GM23338 (cell line): ENCODE measurements around the gene RPH3AL. TPM values are rescaled to one million over a fixed set of nuclear protein-coding genes. Genes with fewer than 3 reads are reported as not detected.

Experiments
- ATAC-seq: fragments of 200-7000 bp; cut with Tn5 transposase; 3 replicates; pipeline ENCODE4 v1.9.1; 2020
- DNase-seq: peaks from one replicate; pipeline ENCODE4 v3.0.0-alpha.2; 2015; ENCODE audit warnings: low spot score
- H2AFZ ChIP-seq: fragments of 200-600 bp; sonication (generic); 2 replicates; pipeline ENCODE4 v1.8.0; 2016; ENCODE audit warnings: antibody characterized with exemption, mild to moderate bottlenecking, moderate library complexity
- H3F3A ChIP-seq: fragments of 200-600 bp; sonication (generic); replicated peaks from 2 replicates; pipeline ENCODE4 v1.8.0; 2017; ENCODE audit warnings: antibody characterized with exemption, mixed run types, low read depth
- H3K27ac ChIP-seq: fragments of 200-600 bp; sonication (generic); 2 replicates; pipeline ENCODE4 v1.6.1; 2016; ENCODE audit warnings: low read depth
- H3K27me3 ChIP-seq: fragments of 200-600 bp; sonication (generic); 2 replicates; pipeline ENCODE4 v1.8.0; 2016; ENCODE audit warnings: mild to moderate bottlenecking, mixed run types, moderate library complexity; ENCODE audit not compliant: insufficient read depth
- H3K36me3 ChIP-seq: fragments of 200-600 bp; sonication (generic); 2 replicates; pipeline ENCODE4 v1.8.0; 2016; ENCODE audit warnings: mild to moderate bottlenecking; ENCODE audit not compliant: insufficient read depth
- H3K4me1 ChIP-seq: fragments of 200-600 bp; sonication (generic); 2 replicates; pipeline ENCODE4 v1.8.0; 2016; ENCODE audit warnings: mild to moderate bottlenecking, moderate library complexity; ENCODE audit not compliant: insufficient read depth
- H3K4me2 ChIP-seq: fragments of 200-600 bp; sonication (generic); 2 replicates; pipeline ENCODE4 v1.7.1; 2017; ENCODE audit warnings: mixed run types
- H3K4me3 ChIP-seq: fragments of 200-600 bp; sonication (generic); 2 replicates; pipeline ENCODE4 v1.6.1; 2016; ENCODE audit warnings: mixed run types
- H3K79me2 ChIP-seq: fragments of 200-600 bp; sonication (generic); replicated peaks from 2 replicates; pipeline ENCODE4 v1.8.0; 2017; ENCODE audit warnings: mild to moderate bottlenecking; ENCODE audit not compliant: insufficient read depth
- H3K9me2 ChIP-seq: fragments of 200-600 bp; sonication (generic); 2 replicates; pipeline ENCODE4 v1.8.0; 2017; ENCODE audit not compliant: insufficient read depth
- H4K20me1 ChIP-seq: fragments of 200-600 bp; sonication (generic); replicated peaks from 2 replicates; pipeline ENCODE4 v1.8.0; 2017; ENCODE audit warnings: mild to moderate bottlenecking; ENCODE audit not compliant: insufficient read depth
- H3K27ac Mint-ChIP-seq: 2 replicates; pipeline ENCODE4 v1.8.0; 2020; ENCODE audit warnings: inconsistent platforms, mild to moderate bottlenecking, moderate library complexity, mixed read lengths
- H3K27me3 Mint-ChIP-seq: 3 replicates; pipeline ENCODE4 v1.8.0; 2022; ENCODE audit warnings: low read depth, mild to moderate bottlenecking, moderate library complexity, mixed read lengths, inconsistent platforms; ENCODE audit not compliant: insufficient read depth, poor library complexity
- H3K36me3 Mint-ChIP-seq: 3 replicates; pipeline ENCODE4 v1.8.0; 2021; ENCODE audit warnings: low read depth, mild to moderate bottlenecking, inconsistent platforms, moderate library complexity, mixed read lengths
- H3K4me1 Mint-ChIP-seq: 3 replicates; pipeline ENCODE4 v1.8.0; 2020; ENCODE audit warnings: mild to moderate bottlenecking, inconsistent platforms, mixed read lengths
- H3K4me3 Mint-ChIP-seq: 3 replicates; pipeline ENCODE4 v1.8.0; 2021; ENCODE audit warnings: moderate library complexity, mild to moderate bottlenecking, inconsistent platforms, mixed read lengths
- H3K9me3 Mint-ChIP-seq: 3 replicates; pipeline ENCODE4 v1.8.0; 2020; ENCODE audit warnings: moderate library complexity, mild to moderate bottlenecking, inconsistent platforms, mixed read lengths
- CREB1 ChIP-seq: fragments of 250-450 bp; sonication (Bioruptor Pico); IDR thresholded peaks from 2 replicates; pipeline ENCODE4 v1.5.0; 2020; ENCODE audit warnings: low read depth, mild to moderate bottlenecking, moderate library complexity
- EZH2 ChIP-seq: fragments of 200-600 bp; sonication (generic); IDR thresholded peaks from one replicate; pipeline ENCODE4 v1.8.0; 2017; ENCODE audit warnings: antibody characterized with exemption, mild to moderate bottlenecking, low read depth; ENCODE audit not compliant: unreplicated experiment
- EZH2phosphoT487 ChIP-seq: fragments of 200-600 bp; sonication (generic); IDR thresholded peaks from one replicate; pipeline ENCODE4 v1.8.1; 2018; ENCODE audit warnings: antibody characterized with exemption; ENCODE audit not compliant: unreplicated experiment
- POLR2AphosphoS5 ChIP-seq: IDR thresholded peaks from 2 replicates; pipeline ENCODE4 v1.6.1; 2016; ENCODE audit warnings: antibody characterized with exemption, low read depth
- STAT1 ChIP-seq: IDR thresholded peaks from one replicate; pipeline ENCODE4 v1.6.1; 2016; ENCODE audit warnings: antibody characterized with exemption; ENCODE audit not compliant: unreplicated experiment
- ZNF114 ChIP-seq: fragments of 250-450 bp; sonication (Bioruptor Pico); IDR thresholded peaks from 2 replicates; pipeline ENCODE4 v1.5.0; 2020; ENCODE audit warnings: mild to moderate bottlenecking, moderate library complexity
- ZNF331 ChIP-seq: fragments of 250-450 bp; sonication (Bioruptor Pico); IDR thresholded peaks from 2 replicates; pipeline ENCODE4 v1.5.0; 2020; ENCODE audit warnings: low read depth, mild to moderate bottlenecking, moderate library complexity
- polyA plus RNA-seq: library from polyadenylated mRNA; unstranded; fragments of >200 nt; fragmentation: Nextera tagmentation; extraction: Ambion mirVana; gene quantifications from 2 replicates; pipeline ENCODE4 v1.2.1, GENCODE V29; 2016
- total RNA-seq: library from RNA; depleted of rRNA; stranded (reverse); fragments of >200 nt; shearing (Covaris generic); gene quantifications from 2 replicates; pipeline ENCODE4 v1.2.3, GENCODE V29; 2014
- TF ChIP-seq, protein P1 (sequence below): fragments of 250-450 bp; sonication (Bioruptor Pico); IDR thresholded peaks from 2 replicates; pipeline ENCODE4 v1.5.0; 2020; ENCODE audit warnings: mild to moderate bottlenecking, moderate library complexity
- TF ChIP-seq, protein P2 (sequence below): IDR thresholded peaks from 2 replicates; pipeline ENCODE4 v1.6.1; 2016; ENCODE audit warnings: antibody characterized with exemption
- TF ChIP-seq, protein P3 (sequence below): IDR thresholded peaks from one replicate; pipeline ENCODE4 v1.6.1; 2018; ENCODE audit warnings: antibody characterized with exemption; ENCODE audit not compliant: unreplicated experiment
- TF ChIP-seq, protein P4 (sequence below), 2 experiments: fragments of 200-600 bp in 1 of 2; sonication (generic) in 1 of 2; conservative IDR thresholded peaks; 2 replicates each; pipeline versions ENCODE4 v1.5.1 to v1.6.1; 2016 to 2017; ENCODE audit warnings: antibody characterized with exemption in 2 of 2, low read depth in 2 of 2, mild to moderate bottlenecking in 2 of 2, moderate library complexity in 1 of 2

Gene RPH3AL
- total and polyA plus RNA-seq, 2 experiments from 2014 or later: 2.7 to 6.3 TPM

DNA sequence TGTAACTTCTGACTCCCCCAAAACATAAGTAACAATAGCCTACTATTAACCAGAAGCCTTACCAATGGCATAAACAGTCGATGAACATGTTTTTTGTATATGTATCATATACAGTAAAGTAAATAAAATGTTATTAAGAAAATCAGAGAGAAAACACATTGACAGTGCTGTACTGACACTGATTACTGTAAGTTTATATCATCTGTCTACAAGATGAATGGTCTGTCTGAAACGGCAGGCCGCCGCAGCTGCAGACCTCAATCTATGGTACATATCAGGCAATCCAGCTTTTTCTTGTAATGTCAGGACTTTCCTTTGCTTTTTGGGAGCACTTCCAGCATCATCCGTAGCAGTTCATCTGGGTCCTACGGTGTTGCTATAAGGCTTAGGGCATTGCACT lies 44.2 kb upstream of the RPH3AL start (continued):
- TF ChIP-seq, protein P1, sequence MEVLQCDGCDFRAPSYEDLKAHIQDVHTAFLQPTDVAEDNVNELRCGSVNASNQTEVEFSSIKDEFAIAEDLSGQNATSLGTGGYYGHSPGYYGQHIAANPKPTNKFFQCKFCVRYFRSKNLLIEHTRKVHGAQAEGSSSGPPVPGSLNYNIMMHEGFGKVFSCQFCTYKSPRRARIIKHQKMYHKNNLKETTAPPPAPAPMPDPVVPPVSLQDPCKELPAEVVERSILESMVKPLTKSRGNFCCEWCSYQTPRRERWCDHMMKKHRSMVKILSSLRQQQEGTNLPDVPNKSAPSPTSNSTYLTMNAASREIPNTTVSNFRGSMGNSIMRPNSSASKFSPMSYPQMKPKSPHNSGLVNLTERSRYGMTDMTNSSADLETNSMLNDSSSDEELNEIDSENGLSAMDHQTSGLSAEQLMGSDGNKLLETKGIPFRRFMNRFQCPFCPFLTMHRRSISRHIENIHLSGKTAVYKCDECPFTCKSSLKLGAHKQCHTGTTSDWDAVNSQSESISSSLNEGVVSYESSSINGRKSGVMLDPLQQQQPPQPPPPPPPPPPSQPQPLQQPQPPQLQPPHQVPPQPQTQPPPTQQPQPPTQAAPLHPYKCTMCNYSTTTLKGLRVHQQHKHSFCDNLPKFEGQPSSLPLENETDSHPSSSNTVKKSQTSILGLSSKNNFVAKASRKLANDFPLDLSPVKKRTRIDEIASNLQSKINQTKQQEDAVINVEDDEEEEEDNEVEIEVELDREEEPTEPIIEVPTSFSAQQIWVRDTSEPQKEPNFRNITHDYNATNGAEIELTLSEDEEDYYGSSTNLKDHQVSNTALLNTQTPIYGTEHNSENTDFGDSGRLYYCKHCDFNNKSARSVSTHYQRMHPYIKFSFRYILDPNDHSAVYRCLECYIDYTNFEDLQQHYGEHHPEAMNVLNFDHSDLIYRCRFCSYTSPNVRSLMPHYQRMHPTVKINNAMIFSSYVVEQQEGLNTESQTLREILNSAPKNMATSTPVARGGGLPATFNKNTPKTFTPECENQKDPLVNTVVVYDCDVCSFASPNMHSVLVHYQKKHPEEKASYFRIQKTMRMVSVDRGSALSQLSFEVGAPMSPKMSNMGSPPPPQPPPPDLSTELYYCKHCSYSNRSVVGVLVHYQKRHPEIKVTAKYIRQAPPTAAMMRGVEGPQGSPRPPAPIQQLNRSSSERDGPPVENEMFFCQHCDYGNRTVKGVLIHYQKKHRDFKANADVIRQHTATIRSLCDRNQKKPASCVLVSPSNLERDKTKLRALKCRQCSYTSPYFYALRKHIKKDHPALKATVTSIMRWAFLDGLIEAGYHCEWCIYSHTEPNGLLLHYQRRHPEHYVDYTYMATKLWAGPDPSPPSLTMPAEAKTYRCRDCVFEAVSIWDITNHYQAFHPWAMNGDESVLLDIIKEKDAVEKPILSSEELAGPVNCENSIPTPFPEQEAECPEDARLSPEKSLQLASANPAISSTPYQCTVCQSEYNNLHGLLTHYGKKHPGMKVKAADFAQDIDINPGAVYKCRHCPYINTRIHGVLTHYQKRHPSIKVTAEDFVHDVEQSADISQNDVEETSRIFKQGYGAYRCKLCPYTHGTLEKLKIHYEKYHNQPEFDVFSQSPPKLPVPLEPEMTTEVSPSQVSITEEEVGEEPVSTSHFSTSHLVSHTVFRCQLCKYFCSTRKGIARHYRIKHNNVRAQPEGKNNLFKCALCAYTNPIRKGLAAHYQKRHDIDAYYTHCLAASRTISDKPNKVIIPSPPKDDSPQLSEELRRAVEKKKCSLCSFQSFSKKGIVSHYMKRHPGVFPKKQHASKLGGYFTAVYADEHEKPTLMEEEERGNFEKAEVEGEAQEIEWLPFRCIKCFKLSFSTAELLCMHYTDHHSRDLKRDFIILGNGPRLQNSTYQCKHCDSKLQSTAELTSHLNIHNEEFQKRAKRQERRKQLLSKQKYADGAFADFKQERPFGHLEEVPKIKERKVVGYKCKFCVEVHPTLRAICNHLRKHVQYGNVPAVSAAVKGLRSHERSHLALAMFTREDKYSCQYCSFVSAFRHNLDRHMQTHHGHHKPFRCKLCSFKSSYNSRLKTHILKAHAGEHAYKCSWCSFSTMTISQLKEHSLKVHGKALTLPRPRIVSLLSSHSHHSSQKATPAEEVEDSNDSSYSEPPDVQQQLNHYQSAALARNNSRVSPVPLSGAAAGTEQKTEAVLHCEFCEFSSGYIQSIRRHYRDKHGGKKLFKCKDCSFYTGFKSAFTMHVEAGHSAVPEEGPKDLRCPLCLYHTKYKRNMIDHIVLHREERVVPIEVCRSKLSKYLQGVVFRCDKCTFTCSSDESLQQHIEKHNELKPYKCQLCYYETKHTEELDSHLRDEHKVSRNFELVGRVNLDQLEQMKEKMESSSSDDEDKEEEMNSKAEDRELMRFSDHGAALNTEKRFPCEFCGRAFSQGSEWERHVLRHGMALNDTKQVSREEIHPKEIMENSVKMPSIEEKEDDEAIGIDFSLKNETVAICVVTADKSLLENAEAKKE: no peak
- TF ChIP-seq STAT1 (no peak), EZH2phosphoT487 (no peak)

DNA sequence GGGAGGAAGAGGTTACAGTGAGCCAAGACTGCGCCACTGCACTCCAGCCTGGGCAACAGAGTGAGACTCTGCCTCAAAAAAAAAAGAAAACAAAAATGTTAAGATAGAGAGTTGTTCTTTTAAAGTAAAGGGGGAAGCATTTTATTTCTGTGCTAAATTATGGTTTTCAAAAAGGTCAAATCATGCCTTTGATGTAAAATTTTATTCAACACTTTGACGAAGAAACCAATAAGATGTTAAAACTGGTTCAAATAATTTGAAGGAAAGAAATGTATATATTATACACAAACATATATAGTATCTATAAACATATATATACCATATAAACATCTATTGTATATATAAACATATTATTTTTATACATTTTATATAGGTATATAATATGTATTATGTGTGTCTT lies 43.4 kb upstream of the RPH3AL start:
- ATAC-seq (no peak), DNase-seq (no peak)
- Histone ChIP-seq H3K4me3 (no peak overlapping the region), H3K9me2 (no peaks in the 10 kb centered on the region), H3F3A (no peaks in the 10 kb centered on the region; the same call in 1 of the 2 replicates), H3K27me3 (no peaks in the 10 kb centered on the region), H3K4me2 (no peak overlapping the region), H2AFZ (no peak overlapping the region), H3K79me2 (no peaks in the 10 kb centered on the region), H3K4me1 (no peaks in the 10 kb centered on the region), H4K20me1 (no peaks in the 10 kb centered on the region), H3K36me3 (no peaks in the 10 kb centered on the region), H3K27ac (no peak overlapping the region)
- H3K36me3 Mint-ChIP-seq: no peaks in the 10 kb centered on the region
- no peak overlapping the region for H3K4me3 Mint-ChIP-seq
- H3K27ac Mint-ChIP-seq: no peak overlapping the region
- H3K4me1 Mint-ChIP-seq: no peaks in the 10 kb centered on the region
- peaks cover 2% of the 10 kb centered on the region for H3K27me3 Mint-ChIP-seq
- peaks cover 3% of the 10 kb centered on the region; the same call in 1 of the 3 replicates for H3K9me3 Mint-ChIP-seq
- no peak for TF ChIP-seq POLR2AphosphoS5
- TF ChIP-seq STAT1: no peak
- no peak for TF ChIP-seq ZNF114
- TF ChIP-seq, protein P2, sequence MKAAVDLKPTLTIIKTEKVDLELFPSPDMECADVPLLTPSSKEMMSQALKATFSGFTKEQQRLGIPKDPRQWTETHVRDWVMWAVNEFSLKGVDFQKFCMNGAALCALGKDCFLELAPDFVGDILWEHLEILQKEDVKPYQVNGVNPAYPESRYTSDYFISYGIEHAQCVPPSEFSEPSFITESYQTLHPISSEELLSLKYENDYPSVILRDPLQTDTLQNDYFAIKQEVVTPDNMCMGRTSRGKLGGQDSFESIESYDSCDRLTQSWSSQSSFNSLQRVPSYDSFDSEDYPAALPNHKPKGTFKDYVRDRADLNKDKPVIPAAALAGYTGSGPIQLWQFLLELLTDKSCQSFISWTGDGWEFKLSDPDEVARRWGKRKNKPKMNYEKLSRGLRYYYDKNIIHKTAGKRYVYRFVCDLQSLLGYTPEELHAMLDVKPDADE: no peak
- TF ChIP-seq CREB1 (CRISPR knock-in tag): no peak
- TF ChIP-seq EZH2: no peak
- no peak for TF ChIP-seq EZH2phosphoT487
- TF ChIP-seq, protein P3, sequence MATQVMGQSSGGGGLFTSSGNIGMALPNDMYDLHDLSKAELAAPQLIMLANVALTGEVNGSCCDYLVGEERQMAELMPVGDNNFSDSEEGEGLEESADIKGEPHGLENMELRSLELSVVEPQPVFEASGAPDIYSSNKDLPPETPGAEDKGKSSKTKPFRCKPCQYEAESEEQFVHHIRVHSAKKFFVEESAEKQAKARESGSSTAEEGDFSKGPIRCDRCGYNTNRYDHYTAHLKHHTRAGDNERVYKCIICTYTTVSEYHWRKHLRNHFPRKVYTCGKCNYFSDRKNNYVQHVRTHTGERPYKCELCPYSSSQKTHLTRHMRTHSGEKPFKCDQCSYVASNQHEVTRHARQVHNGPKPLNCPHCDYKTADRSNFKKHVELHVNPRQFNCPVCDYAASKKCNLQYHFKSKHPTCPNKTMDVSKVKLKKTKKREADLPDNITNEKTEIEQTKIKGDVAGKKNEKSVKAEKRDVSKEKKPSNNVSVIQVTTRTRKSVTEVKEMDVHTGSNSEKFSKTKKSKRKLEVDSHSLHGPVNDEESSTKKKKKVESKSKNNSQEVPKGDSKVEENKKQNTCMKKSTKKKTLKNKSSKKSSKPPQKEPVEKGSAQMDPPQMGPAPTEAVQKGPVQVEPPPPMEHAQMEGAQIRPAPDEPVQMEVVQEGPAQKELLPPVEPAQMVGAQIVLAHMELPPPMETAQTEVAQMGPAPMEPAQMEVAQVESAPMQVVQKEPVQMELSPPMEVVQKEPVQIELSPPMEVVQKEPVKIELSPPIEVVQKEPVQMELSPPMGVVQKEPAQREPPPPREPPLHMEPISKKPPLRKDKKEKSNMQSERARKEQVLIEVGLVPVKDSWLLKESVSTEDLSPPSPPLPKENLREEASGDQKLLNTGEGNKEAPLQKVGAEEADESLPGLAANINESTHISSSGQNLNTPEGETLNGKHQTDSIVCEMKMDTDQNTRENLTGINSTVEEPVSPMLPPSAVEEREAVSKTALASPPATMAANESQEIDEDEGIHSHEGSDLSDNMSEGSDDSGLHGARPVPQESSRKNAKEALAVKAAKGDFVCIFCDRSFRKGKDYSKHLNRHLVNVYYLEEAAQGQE: no peak
- TF ChIP-seq, protein P4, sequence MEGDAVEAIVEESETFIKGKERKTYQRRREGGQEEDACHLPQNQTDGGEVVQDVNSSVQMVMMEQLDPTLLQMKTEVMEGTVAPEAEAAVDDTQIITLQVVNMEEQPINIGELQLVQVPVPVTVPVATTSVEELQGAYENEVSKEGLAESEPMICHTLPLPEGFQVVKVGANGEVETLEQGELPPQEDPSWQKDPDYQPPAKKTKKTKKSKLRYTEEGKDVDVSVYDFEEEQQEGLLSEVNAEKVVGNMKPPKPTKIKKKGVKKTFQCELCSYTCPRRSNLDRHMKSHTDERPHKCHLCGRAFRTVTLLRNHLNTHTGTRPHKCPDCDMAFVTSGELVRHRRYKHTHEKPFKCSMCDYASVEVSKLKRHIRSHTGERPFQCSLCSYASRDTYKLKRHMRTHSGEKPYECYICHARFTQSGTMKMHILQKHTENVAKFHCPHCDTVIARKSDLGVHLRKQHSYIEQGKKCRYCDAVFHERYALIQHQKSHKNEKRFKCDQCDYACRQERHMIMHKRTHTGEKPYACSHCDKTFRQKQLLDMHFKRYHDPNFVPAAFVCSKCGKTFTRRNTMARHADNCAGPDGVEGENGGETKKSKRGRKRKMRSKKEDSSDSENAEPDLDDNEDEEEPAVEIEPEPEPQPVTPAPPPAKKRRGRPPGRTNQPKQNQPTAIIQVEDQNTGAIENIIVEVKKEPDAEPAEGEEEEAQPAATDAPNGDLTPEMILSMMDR (conservative IDR thresholded peaks at IDR 0.05; ENCODE audit: low read depth in 2 of 2): no peak
- no peak for TF ChIP-seq ZNF331 (CRISPR knock-in tag)
